IgD-negative memory B cell (primary cell): ENCODE measurements around the gene ZNF71. TPM values are rescaled to one million over a fixed set of nuclear protein-coding genes. Genes with fewer than 3 reads are reported as not detected.

ENCODE experiments used
- H3K27ac Mint-ChIP-seq, 3 donors: one replicate each; pipeline ENCODE4 v1.8.0; 2020 to 2022; ENCODE audit warnings: mild to moderate bottlenecking in 3 of 3, mixed read lengths in 3 of 3, moderate library complexity in 1 of 3
- H3K27me3 Mint-ChIP-seq: one replicate; pipeline ENCODE4 v1.8.0; 2021; ENCODE audit warnings: mixed read lengths
- H3K36me3 Mint-ChIP-seq: one replicate; pipeline ENCODE4 v1.8.0; 2020; ENCODE audit warnings: mild to moderate bottlenecking, mixed read lengths
- H3K4me1 Mint-ChIP-seq, 3 donors: one replicate each; pipeline ENCODE4 v1.8.0; 2020 to 2022; ENCODE audit warnings: mixed read lengths in 3 of 3, mild to moderate bottlenecking in 1 of 3
- H3K4me3 Mint-ChIP-seq, 4 donors: one replicate each; pipeline ENCODE4 v1.8.0; 2020 to 2022; ENCODE audit warnings: mild to moderate bottlenecking in 4 of 4, mixed read lengths in 4 of 4, moderate library complexity in 3 of 4
- H3K9me3 Mint-ChIP-seq, 3 donors: one replicate each; pipeline ENCODE4 v1.8.0; 2020 to 2021; ENCODE audit warnings: mixed read lengths in 3 of 3, mild to moderate bottlenecking in 1 of 3
- polyA plus RNA-seq: library from polyadenylated mRNA; unstranded; fragments of 300-500 nt; fragmentation: Illumina TruSeq; gene quantifications from one replicate; pipeline ENCODE4 v1.2.3, GENCODE V29; 2021

Gene ZNF71
- polyA plus RNA-seq, 1 donor from 2014 or later, result 11.1 TPM

GRCh38 chr19:56603829-56604228 lies 8.7 kb downstream of the ZNF71 start:
- Mint-ChIP-seq H3K27ac (no peak overlapping the region), H3K27me3 (no peaks in the 10 kb centered on the region), H3K36me3 (peaks cover 39% of the 10 kb centered on the region), H3K9me3 (peaks cover 19 to 54% (median 26%) of the 10 kb centered on the region in 3 donors), H3K4me1 (peaks cover 0 to 8% (median 0%) of the 10 kb centered on the region in 3 donors), H3K4me3 (no peak overlapping the region)

DNA sequence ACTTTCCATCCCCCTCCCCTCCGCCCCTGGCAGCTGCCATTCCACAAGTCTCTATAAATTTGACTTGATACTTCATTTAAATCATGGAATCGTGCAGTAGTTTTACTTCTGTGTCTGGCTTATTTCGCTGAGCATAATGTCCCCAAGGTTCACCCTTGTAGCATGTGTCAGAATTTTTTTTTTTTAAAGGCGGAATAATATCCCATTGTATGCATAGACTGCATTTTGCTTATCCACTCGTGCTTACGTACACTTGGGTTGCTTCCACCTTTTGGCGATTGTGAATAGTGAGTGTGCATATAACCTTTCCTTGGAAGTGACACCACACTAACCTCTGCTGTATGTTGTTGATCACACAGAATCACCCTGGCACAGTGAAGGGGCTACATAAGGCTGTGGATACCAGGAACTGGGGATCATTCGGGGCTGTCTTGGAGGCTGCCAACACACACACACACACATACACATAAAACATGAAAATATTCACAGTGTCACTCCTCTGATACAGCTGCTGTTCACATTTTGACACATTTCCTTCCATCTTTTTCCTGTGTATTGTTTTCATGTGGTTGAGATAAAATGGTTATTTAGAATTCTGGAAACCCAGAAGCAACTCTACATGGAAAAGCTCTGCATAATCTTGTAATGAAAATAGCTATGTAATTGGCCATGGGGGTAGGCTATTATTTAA lies 13.3 kb downstream of the ZNF71 start:
- no peak overlapping the region for H3K27ac Mint-ChIP-seq
- H3K4me3 Mint-ChIP-seq, result peak overlapping the region in 1 of 4 donors; percentile 7
- peaks cover 19 to 59% (median 36%) of the 10 kb centered on the region in 3 donors for H3K9me3 Mint-ChIP-seq
- H3K27me3 Mint-ChIP-seq, result no peaks in the 10 kb centered on the region
- H3K36me3 Mint-ChIP-seq, result peaks cover 35% of the 10 kb centered on the region
- H3K4me1 Mint-ChIP-seq, result peaks cover 0 to 3% (median 0%) of the 10 kb centered on the region in 3 donors

GRCh38 chr19:56611288-56611687 lies 16.2 kb downstream of the ZNF71 start:
- peaks cover 22 to 69% (median 38%) of the 10 kb centered on the region in 3 donors for H3K9me3 Mint-ChIP-seq
- no peak overlapping the region for H3K27ac Mint-ChIP-seq
- H3K4me3 Mint-ChIP-seq, result peak overlapping the region in 1 of 4 donors; percentile 73
- peaks cover 47% of the 10 kb centered on the region for H3K36me3 Mint-ChIP-seq
- no peaks in the 10 kb centered on the region for H3K27me3 Mint-ChIP-seq
- peaks cover 0 to 3% (median 0%) of the 10 kb centered on the region in 3 donors for H3K4me1 Mint-ChIP-seq

DNA sequence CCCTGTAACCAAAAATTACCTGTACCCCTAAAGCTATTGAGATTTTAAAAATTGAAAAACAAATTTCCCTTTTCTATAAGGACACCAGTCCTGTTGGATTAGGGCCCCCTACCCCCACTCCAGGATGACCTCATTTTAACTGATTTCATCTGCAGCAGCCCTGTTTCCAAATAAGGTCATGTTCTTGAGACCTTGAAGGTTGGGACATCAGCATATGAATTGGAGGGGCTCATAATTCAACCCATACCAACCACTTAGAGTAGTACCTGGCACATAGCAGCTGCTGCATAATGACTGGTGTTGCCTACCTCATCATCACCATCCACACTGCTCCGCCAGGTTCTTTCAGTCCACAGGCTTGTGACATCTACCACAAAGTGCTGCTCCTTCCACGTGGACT lies 17.6 kb downstream of the ZNF71 start:
- H3K36me3 Mint-ChIP-seq, result peaks cover 49% of the 10 kb centered on the region
- H3K4me1 Mint-ChIP-seq, result peaks cover 0 to 3% (median 0%) of the 10 kb centered on the region in 3 donors
- H3K4me3 Mint-ChIP-seq, result peak overlapping the region in 1 of 4 donors; percentile 74
- H3K9me3 Mint-ChIP-seq, result peaks cover 22 to 71% (median 41%) of the 10 kb centered on the region in 3 donors
- peak overlapping the region in 1 of 3 donors; percentile 7 for H3K27ac Mint-ChIP-seq
- H3K27me3 Mint-ChIP-seq, result no peaks in the 10 kb centered on the region

GRCh38 chr19:56613639-56614038 lies 18.5 kb downstream of the ZNF71 start:
- H3K4me3 Mint-ChIP-seq, result peak overlapping the region in 1 of 4 donors; percentile 59
- H3K4me1 Mint-ChIP-seq, result peaks cover 0 to 3% (median 0%) of the 10 kb centered on the region in 3 donors
- H3K27me3 Mint-ChIP-seq, result no peaks in the 10 kb centered on the region
- H3K36me3 Mint-ChIP-seq, result peaks cover 49% of the 10 kb centered on the region
- peaks cover 18 to 62% (median 44%) of the 10 kb centered on the region in 3 donors for H3K9me3 Mint-ChIP-seq
- no peak overlapping the region for H3K27ac Mint-ChIP-seq

- peaks cover 18 to 49% (median 44%) of the 10 kb centered on the region in 3 donors for H3K9me3 Mint-ChIP-seq
- H3K4me1 Mint-ChIP-seq, result peaks cover 0 to 3% (median 0%) of the 10 kb centered on the region in 3 donors
- H3K27me3 Mint-ChIP-seq, result no peaks in the 10 kb centered on the region
- H3K4me3 Mint-ChIP-seq, result peak overlapping the region in 1 of 4 donors; percentile 61
- H3K27ac Mint-ChIP-seq, result no peak overlapping the region
- H3K36me3 Mint-ChIP-seq, result peaks cover 52% of the 10 kb centered on the region
Measured at GRCh38 chr19:56617531-56617930, 22.4 kb downstream of the ZNF71 start.

- H3K27ac Mint-ChIP-seq, result no peak overlapping the region
- no peaks in the 10 kb centered on the region for H3K27me3 Mint-ChIP-seq
- H3K9me3 Mint-ChIP-seq, result peaks cover 15 to 46% (median 43%) of the 10 kb centered on the region in 3 donors
- peaks cover 43% of the 10 kb centered on the region for H3K36me3 Mint-ChIP-seq
- H3K4me3 Mint-ChIP-seq, result peak overlapping the region in 1 of 4 donors; percentile 7
- no peaks in the 10 kb centered on the region for H3K4me1 Mint-ChIP-seq
Measured at GRCh38 chr19:56619121-56619520, 24.0 kb downstream of the ZNF71 start.

DNA sequence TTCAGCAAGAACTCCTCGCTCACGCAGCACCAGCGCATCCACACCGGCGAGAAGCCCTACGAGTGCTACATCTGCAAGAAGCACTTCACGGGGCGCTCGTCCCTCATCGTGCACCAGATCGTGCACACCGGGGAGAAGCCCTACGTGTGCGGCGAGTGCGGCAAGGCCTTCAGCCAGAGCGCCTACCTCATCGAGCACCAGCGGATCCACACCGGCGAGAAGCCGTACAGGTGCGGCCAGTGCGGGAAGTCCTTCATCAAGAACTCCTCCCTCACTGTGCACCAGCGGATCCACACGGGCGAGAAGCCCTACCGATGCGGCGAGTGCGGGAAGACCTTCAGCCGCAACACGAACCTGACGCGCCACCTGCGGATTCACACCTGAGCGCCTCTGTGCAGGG lies 27.3 kb downstream of the ZNF71 start:
- Mint-ChIP-seq H3K36me3 (peaks cover 30% of the 10 kb centered on the region), H3K4me1 (no peaks in the 10 kb centered on the region), H3K4me3 (no peak overlapping the region), H3K9me3 (peaks cover 13 to 35% (median 21%) of the 10 kb centered on the region in 3 donors), H3K27me3 (no peaks in the 10 kb centered on the region), H3K27ac (no peak overlapping the region)

- Mint-ChIP-seq H3K4me3 (no peak overlapping the region), H3K9me3 (peaks cover 13 to 36% (median 20%) of the 10 kb centered on the region in 3 donors), H3K27me3 (no peaks in the 10 kb centered on the region), H3K4me1 (no peaks in the 10 kb centered on the region), H3K27ac (no peak overlapping the region), H3K36me3 (peaks cover 32% of the 10 kb centered on the region)
Measured at GRCh38 chr19:56623006-56623405, 27.9 kb downstream of the ZNF71 start.

GRCh38 chr19:56625708-56626107 lies 30.6 kb downstream of the ZNF71 start:
- Mint-ChIP-seq H3K27me3 (no peaks in the 10 kb centered on the region), H3K36me3 (peaks cover 22% of the 10 kb centered on the region), H3K4me1 (no peaks in the 10 kb centered on the region), H3K4me3 (no peak overlapping the region), H3K9me3 (peaks cover 10 to 30% (median 21%) of the 10 kb centered on the region in 3 donors), H3K27ac (no peak overlapping the region)

GRCh38 chr19:56633021-56633420 lies 37.9 kb downstream of the ZNF71 start:
- Mint-ChIP-seq H3K27me3 (no peaks in the 10 kb centered on the region), H3K4me3 (no peak overlapping the region), H3K9me3 (peaks cover 13 to 38% (median 21%) of the 10 kb centered on the region in 3 donors), H3K36me3 (peaks cover 2% of the 10 kb centered on the region), H3K4me1 (no peaks in the 10 kb centered on the region), H3K27ac (no peak overlapping the region)

DNA sequence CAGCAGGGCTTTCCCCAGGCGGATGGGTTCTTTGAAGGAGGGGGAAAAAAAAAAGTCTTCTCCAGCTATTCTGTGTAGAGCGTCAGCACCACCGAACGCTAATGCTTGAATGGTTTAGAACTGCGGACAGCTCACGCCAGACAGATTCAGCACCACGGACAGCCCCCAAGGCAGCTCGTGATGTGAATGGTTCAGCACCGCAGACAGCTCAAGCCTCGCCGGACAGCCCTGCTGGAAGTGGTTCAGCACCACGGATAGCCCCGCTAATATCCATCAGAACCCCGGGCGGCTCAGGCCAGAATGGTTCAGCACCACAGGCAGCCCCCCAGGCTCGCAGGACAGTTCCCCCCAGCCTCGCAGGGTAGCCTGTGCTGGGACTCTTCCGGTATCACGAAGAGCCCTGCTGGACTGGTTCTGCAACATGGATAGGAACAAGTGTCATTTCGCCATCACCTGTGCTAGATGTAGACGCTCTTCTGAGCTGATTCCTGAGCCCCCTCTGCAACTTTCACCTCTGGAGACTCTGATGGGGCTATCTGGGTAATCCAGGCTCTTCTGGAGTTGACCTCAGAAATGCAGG lies 43.0 kb downstream of the ZNF71 start:
- no peaks in the 10 kb centered on the region for H3K36me3 Mint-ChIP-seq
- peak overlapping the region in 1 of 4 donors; percentile 55 for H3K4me3 Mint-ChIP-seq
- peaks cover 16 to 30% (median 26%) of the 10 kb centered on the region in 3 donors for H3K9me3 Mint-ChIP-seq
- H3K4me1 Mint-ChIP-seq, result no peaks in the 10 kb centered on the region
- H3K27me3 Mint-ChIP-seq, result peaks cover 1% of the 10 kb centered on the region
- H3K27ac Mint-ChIP-seq, result peak overlapping the region in 1 of 3 donors; percentile 62

DNA sequence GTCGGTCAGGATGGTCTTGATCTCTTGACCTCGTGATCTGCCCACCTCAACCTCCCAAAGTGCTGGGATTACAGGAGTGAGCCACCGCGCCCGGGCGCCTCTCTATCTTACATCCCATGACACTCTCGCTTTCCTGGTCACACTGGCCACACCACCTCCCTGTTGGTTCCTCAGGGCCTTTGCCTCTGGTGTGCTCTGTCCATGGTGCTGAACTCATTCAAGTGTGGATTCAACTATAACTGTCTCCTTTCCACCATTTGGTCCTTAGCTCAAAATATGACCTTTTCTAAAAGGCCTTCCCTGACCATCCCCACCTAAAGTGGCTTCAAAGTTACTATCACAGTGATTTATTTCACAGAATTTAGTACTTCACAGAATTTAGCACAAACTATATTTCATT lies 44.1 kb downstream of the ZNF71 start:
- Mint-ChIP-seq H3K9me3 (peaks cover 16 to 28% (median 25%) of the 10 kb centered on the region in 3 donors), H3K27ac (no peak overlapping the region)

DNA sequence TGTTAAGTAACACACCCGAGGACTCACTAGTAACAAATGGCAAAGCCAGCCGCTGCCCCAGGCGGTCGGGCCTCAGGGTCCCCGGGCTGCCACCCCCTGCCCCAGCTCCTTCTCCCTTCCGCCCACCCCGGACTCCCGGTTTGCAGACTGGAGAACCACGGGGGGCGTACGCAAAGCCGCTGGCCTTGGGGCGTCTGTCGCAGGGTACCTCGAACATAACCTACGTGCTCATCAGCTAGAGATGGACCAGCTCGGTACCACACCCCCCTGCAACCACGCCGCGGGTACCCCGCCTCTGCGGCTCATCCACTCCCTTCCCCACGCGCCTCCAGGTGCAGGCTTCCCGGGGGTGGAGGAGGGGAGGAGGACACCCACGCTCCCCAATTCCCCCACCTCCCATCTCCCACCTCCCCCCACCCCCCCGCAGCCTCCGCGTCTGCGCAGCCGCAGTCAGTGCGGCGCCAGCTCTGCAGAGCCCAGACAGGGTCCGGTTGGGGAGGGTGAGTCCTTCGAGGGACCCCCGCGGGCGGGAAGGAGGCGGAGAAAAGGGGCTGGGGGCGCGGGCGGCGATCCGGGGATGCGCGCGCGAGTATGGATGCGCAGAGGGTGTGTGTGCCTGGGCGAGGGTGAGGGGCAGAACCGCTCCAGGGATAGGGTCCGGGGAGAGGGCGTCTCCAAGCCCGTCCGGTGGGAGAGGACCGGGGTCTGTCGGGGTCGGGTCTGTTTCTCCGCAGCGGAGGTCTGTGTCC lies 47.8 kb downstream of the ZNF71 start, which contains the start of gene SMIM17:
Gene SMIM17, plus strand, starts transcription at position 449 of the 749 bp plus-strand sequence. CDS start 2,509 bp downstream, outside the sequence.
- H3K4me1 Mint-ChIP-seq, result peaks cover 0 to 5% (median 0%) of the 10 kb centered on the region in 3 donors
- peaks cover 28 to 34% (median 30%) of the 10 kb centered on the region in 3 donors for H3K9me3 Mint-ChIP-seq
- peaks cover 6% of the 10 kb centered on the region for H3K36me3 Mint-ChIP-seq
- peaks cover 11% of the 10 kb centered on the region for H3K27me3 Mint-ChIP-seq
- no peak within 1 kb of the TSS for H3K27ac Mint-ChIP-seq
- peak within 1 kb of the TSS in 1 of 4 donors; percentile 51 for H3K4me3 Mint-ChIP-seq

More for the DNA sequence above, 44.1 kb downstream of the ZNF71 start:
- peaks cover 4% of the 10 kb centered on the region for H3K36me3 Mint-ChIP-seq
- H3K27me3 Mint-ChIP-seq, result peaks cover 7% of the 10 kb centered on the region
- H3K4me1 Mint-ChIP-seq, result peaks cover 0 to 1% (median 0%) of the 10 kb centered on the region in 3 donors
- no peak overlapping the region for H3K4me3 Mint-ChIP-seq
